ENCODE results near the gene C1orf21. TPM values are rescaled to one million over a fixed set of nuclear protein-coding genes. Genes with fewer than 3 reads are reported as not detected.
A peak's percentile ranks its signal among the peaks of the same experiment; 100 is the strongest.

The C1orf21 gene
- polyA plus RNA-seq, 1 donor, result 59.4 TPM

- Histone ChIP-seq H3K9me3 (ENCODE audit: control insufficient read depth, low read depth, low read length) (no peaks in the 10 kb centered on the region), H3K4me1 (ENCODE audit: control insufficient read depth, insufficient read depth, low read length) (peaks cover 14% of the 10 kb centered on the region), H3K36me3 (ENCODE audit: control insufficient read depth, insufficient read depth, low read length) (peaks cover 8% of the 10 kb centered on the region), H3K4me3 (ENCODE audit: low read length) (no peak overlapping the region), H3K27me3 (ENCODE audit: control insufficient read depth, insufficient read depth, low read length) (no peaks in the 10 kb centered on the region), H3K27ac (ENCODE audit: low read length) (no peak overlapping the region)
- 50% methylated on average over 1 of the region's 4 CpGs for WGBS (ENCODE audit: insufficient coverage, low lambda C conversion rate)
- DNase-seq, result peak in 1 of 2 donors; percentile 22
Observed at GRCh38 chr1:184623404-184623803, 236.6 kb downstream of the C1orf21 start.

- no CpG with 5 or more reads among the region's 2 CpGs for WGBS (ENCODE audit: insufficient coverage, low lambda C conversion rate)
- Histone ChIP-seq H3K4me3 (ENCODE audit: low read length) (no peak overlapping the region), H3K36me3 (ENCODE audit: control insufficient read depth, insufficient read depth, low read length) (peaks cover 8% of the 10 kb centered on the region), H3K9me3 (ENCODE audit: control insufficient read depth, low read depth, low read length) (no peaks in the 10 kb centered on the region), H3K27me3 (ENCODE audit: control insufficient read depth, insufficient read depth, low read length) (no peaks in the 10 kb centered on the region), H3K4me1 (ENCODE audit: control insufficient read depth, insufficient read depth, low read length) (peaks cover 14% of the 10 kb centered on the region), H3K27ac (ENCODE audit: low read length) (no peak overlapping the region)
- DNase-seq, result no peak
Observed at GRCh38 chr1:184624051-184624450, 237.2 kb downstream of the C1orf21 start.

GRCh38 chr1:184624626-184625025 lies 237.8 kb downstream of the C1orf21 start:
- Histone ChIP-seq H3K4me3 (ENCODE audit: low read length) (no peak overlapping the region), H3K9me3 (ENCODE audit: control insufficient read depth, low read depth, low read length) (no peaks in the 10 kb centered on the region), H3K4me1 (ENCODE audit: control insufficient read depth, insufficient read depth, low read length) (peaks cover 14% of the 10 kb centered on the region), H3K36me3 (ENCODE audit: control insufficient read depth, insufficient read depth, low read length) (peaks cover 6% of the 10 kb centered on the region), H3K27ac (ENCODE audit: low read length) (no peak overlapping the region), H3K27me3 (ENCODE audit: control insufficient read depth, insufficient read depth, low read length) (no peaks in the 10 kb centered on the region)
- DNase-seq, result no peak
- WGBS (ENCODE audit: insufficient coverage, low lambda C conversion rate), result 80% methylated on average over 1 of the region's 5 CpGs

- 88% methylated on average over 4 of the region's 4 CpGs for WGBS (ENCODE audit: insufficient coverage, low lambda C conversion rate)
- no peak overlapping the region for H3K27ac ChIP-seq (ENCODE audit: low read length)
- peaks cover 14% of the 10 kb centered on the region for H3K4me1 ChIP-seq (ENCODE audit: control insufficient read depth, insufficient read depth, low read length)
- no peaks in the 10 kb centered on the region for H3K27me3 ChIP-seq (ENCODE audit: control insufficient read depth, insufficient read depth, low read length)
- no peak overlapping the region for H3K4me3 ChIP-seq (ENCODE audit: low read length)
- no peak for DNase-seq
- no peaks in the 10 kb centered on the region for H3K9me3 ChIP-seq (ENCODE audit: control insufficient read depth, low read depth, low read length)
- H3K36me3 ChIP-seq (ENCODE audit: control insufficient read depth, insufficient read depth, low read length), result peaks cover under 1% of the 10 kb centered on the region
Observed at GRCh38 chr1:184625271-184625670, 238.4 kb downstream of the C1orf21 start.

- H3K9me3 ChIP-seq (ENCODE audit: control insufficient read depth, low read depth, low read length), result no peaks in the 10 kb centered on the region
- H3K4me1 ChIP-seq (ENCODE audit: control insufficient read depth, insufficient read depth, low read length), result peaks cover 14% of the 10 kb centered on the region
- WGBS (ENCODE audit: insufficient coverage, low lambda C conversion rate), result no CpG with 5 or more reads among the region's 13 CpGs
- no peak overlapping the region for H3K27ac ChIP-seq (ENCODE audit: low read length)
- no peaks in the 10 kb centered on the region for H3K36me3 ChIP-seq (ENCODE audit: control insufficient read depth, insufficient read depth, low read length)
- no peak for DNase-seq
- H3K4me3 ChIP-seq (ENCODE audit: low read length), result no peak overlapping the region
- H3K27me3 ChIP-seq (ENCODE audit: control insufficient read depth, insufficient read depth, low read length), result no peaks in the 10 kb centered on the region
Observed at GRCh38 chr1:184626076-184627006, 239.5 kb downstream of the C1orf21 start.

- no peaks in the 10 kb centered on the region for H3K27me3 ChIP-seq (ENCODE audit: control insufficient read depth, insufficient read depth, low read length)
- H3K4me1 ChIP-seq (ENCODE audit: control insufficient read depth, insufficient read depth, low read length), result peaks cover 13% of the 10 kb centered on the region
- WGBS (ENCODE audit: insufficient coverage, low lambda C conversion rate), result no CpG with 5 or more reads among the region's 3 CpGs
- H3K9me3 ChIP-seq (ENCODE audit: control insufficient read depth, low read depth, low read length), result no peaks in the 10 kb centered on the region
- no peak overlapping the region for H3K27ac ChIP-seq (ENCODE audit: low read length)
- H3K36me3 ChIP-seq (ENCODE audit: control insufficient read depth, insufficient read depth, low read length), result no peaks in the 10 kb centered on the region
- no peak overlapping the region for H3K4me3 ChIP-seq (ENCODE audit: low read length)
- DNase-seq, result no peak
Observed at GRCh38 chr1:184627007-184627341, 240.1 kb downstream of the C1orf21 start.

- no peak for DNase-seq
- Histone ChIP-seq H3K4me3 (ENCODE audit: low read length) (no peak overlapping the region), H3K27me3 (ENCODE audit: control insufficient read depth, insufficient read depth, low read length) (no peaks in the 10 kb centered on the region), H3K36me3 (ENCODE audit: control insufficient read depth, insufficient read depth, low read length) (no peaks in the 10 kb centered on the region), H3K27ac (ENCODE audit: low read length) (no peak overlapping the region), H3K4me1 (ENCODE audit: control insufficient read depth, insufficient read depth, low read length) (no peaks in the 10 kb centered on the region), H3K9me3 (ENCODE audit: control insufficient read depth, low read depth, low read length) (no peaks in the 10 kb centered on the region)
- no CpG with 5 or more reads among the region's 4 CpGs for WGBS (ENCODE audit: insufficient coverage, low lambda C conversion rate)
Observed at GRCh38 chr1:184629266-184629665, 242.4 kb downstream of the C1orf21 start.

GRCh38 chr1:184630679-184631060 lies 243.8 kb downstream of the C1orf21 start:
- no peak for DNase-seq
- H3K27ac ChIP-seq (ENCODE audit: low read length), result no peak overlapping the region
- 100% methylated on average over 1 of the region's 5 CpGs for WGBS (ENCODE audit: insufficient coverage, low lambda C conversion rate)
- no peak overlapping the region for H3K4me3 ChIP-seq (ENCODE audit: low read length)
- no peaks in the 10 kb centered on the region for H3K27me3 ChIP-seq (ENCODE audit: control insufficient read depth, insufficient read depth, low read length)
- H3K4me1 ChIP-seq (ENCODE audit: control insufficient read depth, insufficient read depth, low read length), result no peaks in the 10 kb centered on the region
- H3K36me3 ChIP-seq (ENCODE audit: control insufficient read depth, insufficient read depth, low read length), result no peaks in the 10 kb centered on the region
- no peaks in the 10 kb centered on the region for H3K9me3 ChIP-seq (ENCODE audit: control insufficient read depth, low read depth, low read length)

- Histone ChIP-seq H3K36me3 (ENCODE audit: control insufficient read depth, insufficient read depth, low read length) (no peaks in the 10 kb centered on the region), H3K27ac (ENCODE audit: low read length) (no peak overlapping the region), H3K4me1 (ENCODE audit: control insufficient read depth, insufficient read depth, low read length) (no peaks in the 10 kb centered on the region), H3K27me3 (ENCODE audit: control insufficient read depth, insufficient read depth, low read length) (no peaks in the 10 kb centered on the region), H3K4me3 (ENCODE audit: low read length) (no peak overlapping the region), H3K9me3 (ENCODE audit: control insufficient read depth, low read depth, low read length) (no peaks in the 10 kb centered on the region)
- 100% methylated on average over 1 of the region's 8 CpGs for WGBS (ENCODE audit: insufficient coverage, low lambda C conversion rate)
- DNase-seq, result no peak
Observed at GRCh38 chr1:184632415-184633175, 245.8 kb downstream of the C1orf21 start.

GRCh38 chr1:184633785-184634184 lies 247.0 kb downstream of the C1orf21 start:
- Histone ChIP-seq H3K36me3 (ENCODE audit: control insufficient read depth, insufficient read depth, low read length) (no peaks in the 10 kb centered on the region), H3K9me3 (ENCODE audit: control insufficient read depth, low read depth, low read length) (no peaks in the 10 kb centered on the region), H3K27me3 (ENCODE audit: control insufficient read depth, insufficient read depth, low read length) (no peaks in the 10 kb centered on the region), H3K4me1 (ENCODE audit: control insufficient read depth, insufficient read depth, low read length) (no peaks in the 10 kb centered on the region), H3K27ac (ENCODE audit: low read length) (no peak overlapping the region), H3K4me3 (ENCODE audit: low read length) (no peak overlapping the region)
- WGBS (ENCODE audit: insufficient coverage, low lambda C conversion rate), result no CpG with 5 or more reads among the region's 4 CpGs
- no peak for DNase-seq
